IPS-15b (cell line): ENCODE data around the gene PHRF1.
A peak's percentile ranks its signal among the peaks of the same experiment; 100 is the strongest.
"Not testable (repeated sequence)": the region's sequence is repeated elsewhere in the genome, so short reads cannot be mapped to it uniquely, and the experiment has no call there.

Experiments
- H3K27me3 ChIP-seq: one replicate; pipeline ENCODE4 v1.6.1; 2013; ENCODE audit warnings: low read length; ENCODE audit not compliant: control insufficient read depth, insufficient read depth
- H3K36me3 ChIP-seq: one replicate; pipeline ENCODE4 v1.6.1; 2013; ENCODE audit warnings: low read length; ENCODE audit not compliant: control insufficient read depth, insufficient read depth
- H3K4me1 ChIP-seq: one replicate; pipeline ENCODE4 v1.6.1; 2013; ENCODE audit warnings: mild to moderate bottlenecking, low read length; ENCODE audit not compliant: control insufficient read depth, insufficient read depth
- H3K4me3 ChIP-seq: one replicate; pipeline ENCODE4 v1.5.1; 2013; ENCODE audit warnings: low read depth, low read length
- H3K9ac ChIP-seq: one replicate; pipeline ENCODE4 v1.6.1; 2013; ENCODE audit warnings: low read depth, mild to moderate bottlenecking, low read length
- H3K9me3 ChIP-seq: one replicate; pipeline ENCODE4 v1.6.1; 2013; ENCODE audit warnings: mild to moderate bottlenecking, low read length; ENCODE audit not compliant: control insufficient read depth, insufficient read depth

Gene PHRF1

GRCh38 chr11:574031-574570 is 2.2 kb upstream of the PHRF1 start:
- peaks cover 11% of the 10 kb centered on the region for H3K4me1 ChIP-seq
- peak overlapping the region; percentile 78 for H3K4me3 ChIP-seq
- not testable (repeated sequence) for H3K9ac ChIP-seq, H3K36me3 ChIP-seq, H3K9me3 ChIP-seq, H3K27me3 ChIP-seq

- Histone ChIP-seq H3K4me3 (peak overlapping the region; percentile 78), H3K4me1 (peaks cover 11% of the 10 kb centered on the region), H3K9me3 (no peaks in the 10 kb centered on the region), H3K27me3 (peaks cover 7% of the 10 kb centered on the region), H3K9ac (no peak overlapping the region), H3K36me3 (no peaks in the 10 kb centered on the region)
Observed at GRCh38 chr11:574632-575312, 1.5 kb upstream of the PHRF1 start.

GRCh38 chr11:575313-575995 is 816 bp upstream of the PHRF1 start:
- H3K4me1 ChIP-seq: peaks cover 11% of the 10 kb centered on the region
- H3K9me3 ChIP-seq: no peaks in the 10 kb centered on the region
- no peak overlapping the region for H3K9ac ChIP-seq
- no peaks in the 10 kb centered on the region for H3K36me3 ChIP-seq
- peak overlapping the region; percentile 78 for H3K4me3 ChIP-seq
- H3K27me3 ChIP-seq: peaks cover 5% of the 10 kb centered on the region

GRCh38 chr11:576811-577610 is 741 bp downstream of the PHRF1 start:
- peaks cover 9% of the 10 kb centered on the region for H3K36me3 ChIP-seq
- H3K9ac ChIP-seq: peak overlapping the region; percentile 63

GRCh38 chr11:577611-577894 is 1.3 kb downstream of the PHRF1 start:
- H3K9ac ChIP-seq: no peak overlapping the region
- peaks cover 5% of the 10 kb centered on the region for H3K4me1 ChIP-seq
- no peaks in the 10 kb centered on the region for H3K9me3 ChIP-seq
- H3K27me3 ChIP-seq: peaks cover 5% of the 10 kb centered on the region
- H3K4me3 ChIP-seq: peak overlapping the region; percentile 80
- H3K36me3 ChIP-seq: peaks cover 10% of the 10 kb centered on the region

More at GRCh38 chr11:576811-577610, 741 bp downstream of the PHRF1 start:
- Histone ChIP-seq H3K4me1 (peaks cover 5% of the 10 kb centered on the region), H3K9me3 (no peaks in the 10 kb centered on the region), H3K4me3 (peak overlapping the region; percentile 80), H3K27me3 (peaks cover 5% of the 10 kb centered on the region)

GRCh38 chr11:578276-579035 is 2.2 kb downstream of the PHRF1 start:
- Histone ChIP-seq H3K27me3 (peaks cover 5% of the 10 kb centered on the region), H3K4me1 (peaks cover 5% of the 10 kb centered on the region), H3K9me3 (no peaks in the 10 kb centered on the region), H3K9ac (no peak overlapping the region), H3K4me3 (no peak overlapping the region), H3K36me3 (peaks cover 12% of the 10 kb centered on the region)

- peaks cover 20% of the 10 kb centered on the region for H3K36me3 ChIP-seq
- peaks cover 3% of the 10 kb centered on the region for H3K4me1 ChIP-seq
- no peaks in the 10 kb centered on the region for H3K9me3 ChIP-seq
- H3K27me3 ChIP-seq: peaks cover 2% of the 10 kb centered on the region
- no peak overlapping the region for H3K4me3 ChIP-seq
- peak overlapping the region; percentile 16 for H3K9ac ChIP-seq
Observed at GRCh38 chr11:579830-580601, 3.7 kb downstream of the PHRF1 start.

- Histone ChIP-seq H3K36me3 (peaks cover 21% of the 10 kb centered on the region), H3K9ac (no peak overlapping the region), H3K27me3 (no peaks in the 10 kb centered on the region), H3K4me3 (no peak overlapping the region), H3K9me3 (no peaks in the 10 kb centered on the region), H3K4me1 (peaks cover 3% of the 10 kb centered on the region)
Observed at GRCh38 chr11:581342-581741, 5.1 kb downstream of the PHRF1 start.

GRCh38 chr11:581752-582151 is 5.5 kb downstream of the PHRF1 start:
- H3K4me1 ChIP-seq: peaks cover 3% of the 10 kb centered on the region
- H3K27me3 ChIP-seq: no peaks in the 10 kb centered on the region
- H3K9me3 ChIP-seq: no peaks in the 10 kb centered on the region
- no peak overlapping the region for H3K4me3 ChIP-seq
- peaks cover 25% of the 10 kb centered on the region for H3K36me3 ChIP-seq
- no peak overlapping the region for H3K9ac ChIP-seq

- Histone ChIP-seq H3K4me3 (no peak overlapping the region), H3K9ac (no peak overlapping the region), H3K36me3 (peaks cover 37% of the 10 kb centered on the region), H3K9me3 (no peaks in the 10 kb centered on the region), H3K4me1 (no peaks in the 10 kb centered on the region), H3K27me3 (no peaks in the 10 kb centered on the region)
Observed at GRCh38 chr11:584287-584686, 8.0 kb downstream of the PHRF1 start.
